ENCODE data around the gene RSL1D1. TPM values are rescaled to one million over a fixed set of nuclear protein-coding genes. Genes with fewer than 3 reads are reported as not detected.

The RSL1D1 gene
- total and polyA plus RNA-seq, 10 of the 15 experiments (the other 5 are each of a cell fraction or from before 2014, with no cell fraction given): 106 to 535 (median 304) TPM

DNA sequence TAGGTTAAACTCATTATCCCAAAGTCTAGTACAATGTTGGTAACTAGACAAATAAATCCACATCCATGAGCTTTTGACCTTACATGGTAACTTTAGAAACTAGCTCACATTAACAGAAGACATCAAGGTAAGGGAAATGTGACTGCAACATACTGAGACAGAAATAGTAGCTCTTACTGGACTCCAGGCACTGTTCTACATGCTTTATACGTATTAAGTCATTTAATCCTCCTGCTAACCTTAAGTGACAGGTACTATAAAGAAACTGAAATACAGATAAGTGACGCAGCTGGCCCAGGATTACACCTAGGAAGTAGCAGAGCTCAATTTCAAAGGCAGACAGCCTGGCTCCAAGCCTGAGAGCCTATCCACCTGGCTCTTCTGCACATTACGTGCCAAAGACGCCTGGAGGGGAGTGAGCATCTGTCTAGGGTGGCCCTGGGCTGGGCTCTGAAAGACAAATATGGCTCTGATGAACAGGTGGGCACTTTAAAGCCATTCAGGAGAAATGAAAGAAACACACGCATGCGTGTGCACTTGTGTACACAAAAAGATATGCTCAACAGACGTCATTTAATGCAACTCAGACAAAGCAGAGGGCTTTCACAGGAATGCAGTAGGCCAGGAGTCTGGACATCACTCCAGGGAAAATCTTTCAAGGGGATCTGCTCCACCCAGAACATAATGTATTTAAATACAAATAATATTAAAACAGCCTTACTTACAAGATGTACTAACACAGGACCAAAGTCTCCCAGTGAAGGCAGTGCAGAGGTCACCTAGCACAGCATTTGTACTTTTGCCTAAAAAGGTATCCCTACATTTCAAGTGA is 58.7 kb downstream of the RSL1D1 start:
- ChIA-PET RAD21 (ENCODE audit: unreplicated experiment) (interaction anchor here (0.7 to 10.7 kb wide), 13 partner anchors 9 to 385 kb away, joined by 3 to 174 read pairs (median 4); partner anchors contain the start of gene TXNDC11), POLR2A (interaction anchor here (0.6 to 12.7 kb wide), 10 partner anchors 8 to 210 kb away, joined by 3 to 410 read pairs (median 4); partner anchors contain the start of gene TXNDC11), CTCF (interaction anchor here (0.9 to 7.9 kb wide), 9 partner anchors 7 to 77 kb away, joined by 3 to 62 read pairs (median 5); no protein-coding TSS in a partner anchor), SMC1A (ENCODE audit: uncharacterized antibody, unreplicated experiment) (interaction anchor here (0.6 to 11.9 kb wide), 15 partner anchors 7 to 274 kb away, joined by 3 to 184 read pairs (median 4); partner anchors contain the start of gene TXNDC11)
- no TSS peak for BruUV-seq (replicated peaks)
- Histone ChIP-seq H3K4me1 (ENCODE audit: control insufficient read depth, insufficient read depth, low read length) (peaks cover 11% of the 10 kb centered on the region), H3K4me2 (ENCODE audit: control insufficient read depth, insufficient read depth) (peak overlapping the region; percentile 40), H2AFZ (ENCODE audit: control insufficient read depth, low read depth, low read length) (no peak overlapping the region), H3K9ac (ENCODE audit: control insufficient read depth, insufficient read depth, low read length) (peak overlapping the region; percentile 34), H3K36me3 (ENCODE audit: control insufficient read depth in 2 of 2, insufficient read depth in 2 of 2, low read length in 1 of 2) (peaks cover 0 to 4% of the 10 kb centered on the region in 2 experiments; a peak in 3 of 4 replicates), H3K27ac (ENCODE audit: control insufficient read depth, insufficient read depth) (peak overlapping the region; percentile 37; the same call in 1 of the 2 replicates), H3K27me3 (replicated peaks in 1 of 2; ENCODE audit: control insufficient read depth in 2 of 2, insufficient read depth in 2 of 2, low read length in 1 of 2) (no peaks in the 10 kb centered on the region), H3K9me3 (replicated peaks; ENCODE audit: control insufficient read depth, insufficient read depth, low read length) (no peaks in the 10 kb centered on the region), H3K4me3 (peak overlapping the region; percentile 97), H4K20me1 (ENCODE audit: control insufficient read depth, insufficient read depth) (peaks cover 4% of the 10 kb centered on the region; the same call in 1 of the 2 replicates), H3K79me2 (ENCODE audit: control insufficient read depth, insufficient read depth, low read length) (peaks cover 93% of the 10 kb centered on the region)
- no peak for DNase-seq (ENCODE audit: low read depth, low spot score)
- 81% methylated on average over 7 of the region's 7 CpGs for WGBS (ENCODE audit: insufficient coverage, insufficient replicate concordance, low lambda C conversion rate, missing lambda C conversion rate)
- intact Hi-C loops (cut with micrococcal nuclease; ENCODE audit: unreplicated experiment) (no loop called here), in situ Hi-C loops (cut with MboI) (no loop called here)
- FAIRE-seq: no peak
- TF ChIP-seq, protein P1, sequence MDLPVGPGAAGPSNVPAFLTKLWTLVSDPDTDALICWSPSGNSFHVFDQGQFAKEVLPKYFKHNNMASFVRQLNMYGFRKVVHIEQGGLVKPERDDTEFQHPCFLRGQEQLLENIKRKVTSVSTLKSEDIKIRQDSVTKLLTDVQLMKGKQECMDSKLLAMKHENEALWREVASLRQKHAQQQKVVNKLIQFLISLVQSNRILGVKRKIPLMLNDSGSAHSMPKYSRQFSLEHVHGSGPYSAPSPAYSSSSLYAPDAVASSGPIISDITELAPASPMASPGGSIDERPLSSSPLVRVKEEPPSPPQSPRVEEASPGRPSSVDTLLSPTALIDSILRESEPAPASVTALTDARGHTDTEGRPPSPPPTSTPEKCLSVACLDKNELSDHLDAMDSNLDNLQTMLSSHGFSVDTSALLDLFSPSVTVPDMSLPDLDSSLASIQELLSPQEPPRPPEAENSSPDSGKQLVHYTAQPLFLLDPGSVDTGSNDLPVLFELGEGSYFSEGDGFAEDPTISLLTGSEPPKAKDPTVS (IDR thresholded peaks at IDR 0.05; ENCODE audit: low read depth, low read length): no peak
- TF ChIP-seq ETV6 (conservative IDR thresholded peaks at IDR 0.05 in 1 of 2, IDR thresholded peaks at IDR 0.05 in 1 of 2; ENCODE audit: borderline replicate concordance in 1 of 2, low read depth in 1 of 2) (no peak), IKZF2 (IDR thresholded peaks at IDR 0.05) (no peak)
- TF ChIP-seq, protein P2, sequence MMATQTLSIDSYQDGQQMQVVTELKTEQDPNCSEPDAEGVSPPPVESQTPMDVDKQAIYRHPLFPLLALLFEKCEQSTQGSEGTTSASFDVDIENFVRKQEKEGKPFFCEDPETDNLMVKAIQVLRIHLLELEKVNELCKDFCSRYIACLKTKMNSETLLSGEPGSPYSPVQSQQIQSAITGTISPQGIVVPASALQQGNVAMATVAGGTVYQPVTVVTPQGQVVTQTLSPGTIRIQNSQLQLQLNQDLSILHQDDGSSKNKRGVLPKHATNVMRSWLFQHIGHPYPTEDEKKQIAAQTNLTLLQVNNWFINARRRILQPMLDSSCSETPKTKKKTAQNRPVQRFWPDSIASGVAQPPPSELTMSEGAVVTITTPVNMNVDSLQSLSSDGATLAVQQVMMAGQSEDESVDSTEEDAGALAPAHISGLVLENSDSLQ (IDR thresholded peaks at IDR 0.05): peak; percentile 45
- ATAC-seq: no peak; the same call in 2 of the 3 replicates

Measured in GM12878 (cell line).